IMR-90 (cell line): ENCODE measurements around the gene PCDHB10. TPM values are rescaled to one million over a fixed set of nuclear protein-coding genes. Genes with fewer than 3 reads are reported as not detected.

Source experiments
- ATAC-seq: fragments of 200-7000 bp; cut with Tn5 transposase; 2 replicates; pipeline ENCODE4 v1.9.1; 2020; ENCODE audit warnings: low read depth, mild to moderate bottlenecking, moderate library complexity
- Bru-seq: library from RNA; stranded (reverse); fragments of 400-500 nt; gene quantifications from one replicate; lab custom pipeline; 2021; lab: Mats Ljungman, UMichigan
- BruChase-seq, 2 experiments: library from RNA; stranded (reverse); fragments of 400-500 nt; gene quantifications; one replicate each; lab custom pipeline; 2021; lab: Mats Ljungman, UMichigan
- BruUV-seq: library from RNA; stranded (reverse); fragments of 400-500 nt; replicated peaks from 2 replicates; lab custom pipeline; 2021; lab: Mats Ljungman, UMichigan
- CTCF ChIA-PET: fragments of 300-600 bp; formaldehyde crosslinking; extraction: SDS; loops from one replicate; lab custom pipeline; 2021; ENCODE audit warnings: antibody characterized with exemption; lab: Yijun Ruan, JAX
- POLR2A ChIA-PET: fragments of 300-600 bp; sonication (Branson Sonifier 250); formaldehyde crosslinking; loops from one replicate; lab custom pipeline; 2022; ENCODE audit warnings: antibody characterized with exemption; ENCODE audit not compliant: unreplicated experiment; lab: Charles Lee
- DNase-seq: peaks from one replicate; pipeline ENCODE4 v3.0.0; 2013
- H2AFZ ChIP-seq: replicated peaks from 2 replicates; pipeline ENCODE3; 2013; ENCODE audit warnings: low read length, mild to moderate bottlenecking; ENCODE audit not compliant: poor library complexity
- H2AK5ac ChIP-seq: 2 replicates; pipeline ENCODE4 v1.6.1; 2013; ENCODE audit warnings: low read depth, low read length, inconsistent platforms
- H2AK9ac ChIP-seq: replicated peaks from 2 replicates; pipeline ENCODE3; 2013; ENCODE audit warnings: mild to moderate bottlenecking, low read depth, low read length, moderate library complexity; ENCODE audit not compliant: poor library complexity
- H2BK120ac ChIP-seq: 2 replicates; pipeline ENCODE4 v1.6.1; 2013; ENCODE audit warnings: low read depth, low read length, inconsistent platforms
- H2BK15ac ChIP-seq: 3 replicates; pipeline ENCODE4 v1.6.1; 2013; ENCODE audit warnings: low read depth, low read length, inconsistent platforms
- H2BK20ac ChIP-seq: 2 replicates; pipeline ENCODE4 v1.6.1; 2013; ENCODE audit warnings: low read depth, mild to moderate bottlenecking, inconsistent platforms, low read length, moderate library complexity
- H2BK5ac ChIP-seq: 2 replicates; pipeline ENCODE4 v1.6.1; 2013; ENCODE audit warnings: mild to moderate bottlenecking, low read depth, low read length, inconsistent platforms; ENCODE audit not compliant: poor library complexity, severe bottlenecking
- H3K14ac ChIP-seq: replicated peaks from 2 replicates; pipeline ENCODE4 v1.6.1; 2013; ENCODE audit warnings: low read depth, low read length, inconsistent platforms
- H3K18ac ChIP-seq: 2 replicates; pipeline ENCODE4 v1.6.1; 2013; ENCODE audit warnings: low read depth, low read length, control low read depth
- H3K23ac ChIP-seq: 2 replicates; pipeline ENCODE4 v1.6.1; 2013; ENCODE audit warnings: low read depth, low read length, inconsistent platforms
- H3K27ac ChIP-seq: 2 replicates; pipeline ENCODE4 v1.5.1; 2013; ENCODE audit warnings: mild to moderate bottlenecking, control low read depth, low read length; ENCODE audit not compliant: insufficient read depth
- H3K27me3 ChIP-seq: 2 replicates; pipeline ENCODE4 v1.6.1; 2013; ENCODE audit warnings: low read length; ENCODE audit not compliant: control insufficient read depth, insufficient read depth
- H3K36me3 ChIP-seq: 2 replicates; pipeline ENCODE4 v1.6.1; 2013; ENCODE audit warnings: low read length, mixed read lengths; ENCODE audit not compliant: control insufficient read depth, insufficient read depth
- H3K4ac ChIP-seq: 2 replicates; pipeline ENCODE4 v1.6.1; 2013; ENCODE audit warnings: low read depth, low read length, inconsistent platforms
- H3K4me1 ChIP-seq: 2 replicates; pipeline ENCODE4 v1.6.1; 2013; ENCODE audit warnings: low read length, mixed read lengths; ENCODE audit not compliant: control insufficient read depth, insufficient read depth
- H3K4me2 ChIP-seq: 2 replicates; pipeline ENCODE4 v1.6.1; 2013; ENCODE audit warnings: low read depth, mild to moderate bottlenecking, control low read depth, low read length, moderate library complexity
- H3K4me3 ChIP-seq: 2 replicates; pipeline ENCODE4 v1.5.1; 2013; ENCODE audit warnings: low read depth, mild to moderate bottlenecking, control low read depth, low read length, moderate library complexity; ENCODE audit not compliant: insufficient read depth
- H3K56ac ChIP-seq: 2 replicates; pipeline ENCODE4 v1.6.1; 2013; ENCODE audit warnings: low read length, inconsistent platforms; ENCODE audit not compliant: insufficient read depth; ENCODE audit errors: extremely low read depth
- H3K79me1 ChIP-seq, 2 experiments: 2 replicates each; pipeline ENCODE4 v1.6.1; 2013; ENCODE audit warnings: low read length in 2 of 2, inconsistent platforms in 1 of 2, low read depth in 1 of 2
- H3K9ac ChIP-seq: 2 replicates; pipeline ENCODE4 v1.6.1; 2013; ENCODE audit warnings: low read depth, low read length, control low read depth
- H3K9me1 ChIP-seq: 2 replicates; pipeline ENCODE4 v1.6.1; 2013; ENCODE audit warnings: low read length, inconsistent platforms; ENCODE audit not compliant: insufficient read depth
- H3K9me3 ChIP-seq: 2 replicates; pipeline ENCODE4 v1.6.1; 2013; ENCODE audit warnings: low read length; ENCODE audit not compliant: control insufficient read depth, insufficient read depth
- H4K20me1 ChIP-seq: 2 replicates; pipeline ENCODE4 v1.6.1; 2013; ENCODE audit warnings: low read length, inconsistent platforms; ENCODE audit not compliant: insufficient read depth
- H4K5ac ChIP-seq: 2 replicates; pipeline ENCODE4 v1.6.1; 2013; ENCODE audit warnings: mild to moderate bottlenecking, low read depth, low read length, control low read depth
- H4K8ac ChIP-seq, 2 experiments: 2 replicates each; pipeline ENCODE4 v1.6.1; 2013; ENCODE audit warnings: low read depth in 2 of 2, low read length in 2 of 2, control low read depth in 1 of 2, inconsistent platforms in 1 of 2
- H4K91ac ChIP-seq: 2 replicates; pipeline ENCODE4 v1.6.1; 2013; ENCODE audit warnings: low read depth, low read length, inconsistent platforms; ENCODE audit not compliant: insufficient read depth
- ELK1 ChIP-seq: fragments of 150-350 bp; IDR thresholded peaks from 2 replicates; pipeline ENCODE4 v1.6.1; 2016; ENCODE audit warnings: low read depth, mild to moderate bottlenecking, low read length, moderate library complexity, borderline replicate concordance
- FOS ChIP-seq: fragments of 150-350 bp; IDR thresholded peaks from 2 replicates; pipeline ENCODE4 v1.6.1; 2016; ENCODE audit warnings: low read depth, low read length
- MAFK ChIP-seq: IDR thresholded peaks from 2 replicates; pipeline ENCODE4 v1.6.1; 2012; ENCODE audit warnings: low read depth, low read length, improper control_type of control experiment
- POLR2A ChIP-seq: IDR thresholded peaks from 2 replicates; pipeline ENCODE4 v1.6.1; 2012; ENCODE audit warnings: mild to moderate bottlenecking, low read depth, low read length
- RAD21 ChIP-seq: IDR thresholded peaks from 2 replicates; pipeline ENCODE4 v1.6.1; 2012; ENCODE audit warnings: low read length, improper control_type of control experiment
- SMC3 ChIP-seq: fragments of 150-350 bp; IDR thresholded peaks from 2 replicates; pipeline ENCODE4 v1.6.1; 2016; ENCODE audit warnings: low read depth, mild to moderate bottlenecking, antibody characterized with exemption, low read length, moderate library complexity
- WGBS, 2 experiments: methylation state at CpG; one replicate each; pipeline versions ENCODE4 v1.1.5 to v1.1.7; 2013; ENCODE audit warnings: missing lambda C conversion rate in 2 of 2; ENCODE audit not compliant: insufficient read length in 1 of 2; ENCODE audit errors: extremely low coverage in 2 of 2; 5-methylcytosine and 5-hydroxymethylcytosine counted together
- dilution Hi-C: fragments of 300-500 bp; cut with HindIII; formaldehyde crosslinking; loops from one replicate; pipeline ENCODE4 v1.14.3; 2018; ENCODE audit warnings: low sequenced_read_pairs; ENCODE audit not compliant: unreplicated experiment
- in situ Hi-C: fragments of 300-500 bp; cut with MboI; formaldehyde crosslinking; loops from 3 replicates; pipeline ENCODE4 v1.14.3; 2019; ENCODE audit warnings: low sequenced_read_pairs, inconsistent platforms, mixed read lengths
- intact Hi-C: fragments of 100-400 bp; cut with micrococcal nuclease; formaldehyde crosslinking; loops from 2 replicates; pipeline ENCODE4 v1.10.0; 2022
- long read RNA-seq: library from polyadenylated mRNA; unstranded; transcript quantifications from one replicate; pipeline ENCODE4 v2.0.0, GENCODE V29; 2021; ENCODE audit not compliant: unreplicated experiment
- polyA plus RNA-seq, 3 experiments: library from polyadenylated mRNA; depleted of rRNA; stranded (reverse); fragments of >200 nt; gene quantifications; 2 replicates each; pipeline ENCODE4 v1.2.3, GENCODE V29; 2012; ENCODE audit warnings: low replicate concordance in 1 of 3
- total RNA-seq: library from RNA; depleted of rRNA; stranded (reverse); fragments of >200 nt; gene quantifications from 2 replicates; pipeline ENCODE4 v1.2.3, GENCODE V29; 2012; rRNA removed
- TF ChIP-seq, protein P1 (sequence below): conservative IDR thresholded peaks from 2 replicates; pipeline ENCODE4 v1.5.1; 2012; ENCODE audit warnings: mild to moderate bottlenecking, low read depth, low read length, improper control_type of control experiment

The PCDHB10 gene
- under 0.01 and 0.18 TPM in 2 replicates for total RNA-seq
- polyA plus RNA-seq (2012; rRNA removed) = 0.19 and 0.22 TPM in 2 replicates
- 0.37 and 0.40 TPM in 2 replicates for polyA plus RNA-seq (2012; cell fraction: cytosol; rRNA removed)
- polyA plus RNA-seq (2012; cell fraction: nucleus; rRNA removed; ENCODE audit: low replicate concordance) = 0.26 and 0.39 TPM in 2 replicates
- percentile 33 among the genes with signal in this experiment for Bru-seq, nascent RNA
- BruChase-seq, experiment 1, labeled RNA remaining after a 6-hour chase = percentile 59 among the genes with signal in this experiment
- percentile 59 among the genes with signal in this experiment for BruChase-seq, experiment 2, labeled RNA remaining after a 2-hour chase
- long read RNA-seq, transcript PCDHB10-201 (1 exons, 3,290 nt) = major isoform, 5 of 5 reads
- long read RNA-seq, partial matches to known transcripts = 0 of 5 reads
- long read RNA-seq, other reads (novel, unspliced or antisense) = 0 of 5 reads

DNA sequence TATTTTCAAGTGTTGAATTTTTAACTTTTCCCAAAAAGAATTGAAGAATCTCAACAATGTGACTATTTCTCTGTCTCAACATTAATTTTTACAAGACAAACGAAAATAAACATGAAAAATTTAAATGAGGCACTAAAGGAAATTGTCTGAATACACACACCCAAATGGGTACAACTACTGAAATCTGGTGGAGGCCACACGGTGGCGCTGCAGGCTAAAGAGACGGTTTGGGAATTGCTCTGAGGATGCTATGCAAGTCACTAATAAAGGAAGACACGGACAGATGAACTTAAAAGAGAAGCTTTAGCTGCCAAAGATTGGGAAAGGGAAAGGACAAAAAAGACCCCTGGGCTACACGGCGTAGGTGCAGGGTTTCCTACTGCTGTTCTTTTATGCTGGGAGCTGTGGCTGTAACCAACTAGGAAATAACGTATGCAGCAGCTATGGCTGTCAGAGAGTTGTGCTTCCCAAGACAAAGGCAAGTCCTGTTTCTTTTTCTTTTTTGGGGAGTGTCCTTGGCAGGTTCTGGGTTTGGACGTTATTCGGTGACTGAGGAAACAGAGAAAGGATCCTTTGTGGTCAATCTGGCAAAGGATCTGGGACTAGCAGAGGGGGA lies at the start of gene PCDHB10:
TSS of gene PCDHB10 (plus strand) at position 244 of the 616 bp plus-strand sequence. CDS start at position 444, 200 bp downstream.
- Histone ChIP-seq H3K4ac (no peak within 1 kb of the TSS), H3K9me1 (no peaks in the 10 kb centered on the region), H3K4me2 (peak within 1 kb of the TSS; percentile 88), H2BK120ac (no peak within 1 kb of the TSS), H2BK20ac (no peak within 1 kb of the TSS), H3K9me3 (peaks cover 10% of the 10 kb centered on the region; the same call in 1 of the 2 replicates), H3K18ac (no peak within 1 kb of the TSS), H2BK5ac (no peak within 1 kb of the TSS), H4K91ac (no peak within 1 kb of the TSS), H2BK15ac (no peak within 1 kb of the TSS), H3K4me1 (no peaks in the 10 kb centered on the region), H4K8ac (no peak within 1 kb of the TSS), H4K20me1 (no peaks in the 10 kb centered on the region), H3K14ac (no peak within 1 kb of the TSS), H3K79me1 (no peaks in the 10 kb centered on the region), H2AFZ (no peak within 1 kb of the TSS), H3K4me3 (peak within 1 kb of the TSS; percentile 58), H3K9ac (peak within 1 kb of the TSS; percentile 75), H3K56ac (no peak within 1 kb of the TSS), H3K23ac (no peak within 1 kb of the TSS), H2AK9ac (no peak within 1 kb of the TSS), H3K27me3 (no peaks in the 10 kb centered on the region), H2AK5ac (no peak within 1 kb of the TSS), H4K5ac (no peak within 1 kb of the TSS), H3K36me3 (no peaks in the 10 kb centered on the region), H3K27ac (no peak within 1 kb of the TSS)
- WGBS, 2 experiments = 0% methylated on average over 4 of the region's 10 CpGs; no CpG with 5 or more reads in 1 of the 2 experiments
- in situ Hi-C loops (no loop called here), intact Hi-C loops (no loop called here), dilution Hi-C loops (no loop called here)
- no peak for TF ChIP-seq ELK1
- no peak for TF ChIP-seq MAFK
- TF ChIP-seq, protein P1, sequence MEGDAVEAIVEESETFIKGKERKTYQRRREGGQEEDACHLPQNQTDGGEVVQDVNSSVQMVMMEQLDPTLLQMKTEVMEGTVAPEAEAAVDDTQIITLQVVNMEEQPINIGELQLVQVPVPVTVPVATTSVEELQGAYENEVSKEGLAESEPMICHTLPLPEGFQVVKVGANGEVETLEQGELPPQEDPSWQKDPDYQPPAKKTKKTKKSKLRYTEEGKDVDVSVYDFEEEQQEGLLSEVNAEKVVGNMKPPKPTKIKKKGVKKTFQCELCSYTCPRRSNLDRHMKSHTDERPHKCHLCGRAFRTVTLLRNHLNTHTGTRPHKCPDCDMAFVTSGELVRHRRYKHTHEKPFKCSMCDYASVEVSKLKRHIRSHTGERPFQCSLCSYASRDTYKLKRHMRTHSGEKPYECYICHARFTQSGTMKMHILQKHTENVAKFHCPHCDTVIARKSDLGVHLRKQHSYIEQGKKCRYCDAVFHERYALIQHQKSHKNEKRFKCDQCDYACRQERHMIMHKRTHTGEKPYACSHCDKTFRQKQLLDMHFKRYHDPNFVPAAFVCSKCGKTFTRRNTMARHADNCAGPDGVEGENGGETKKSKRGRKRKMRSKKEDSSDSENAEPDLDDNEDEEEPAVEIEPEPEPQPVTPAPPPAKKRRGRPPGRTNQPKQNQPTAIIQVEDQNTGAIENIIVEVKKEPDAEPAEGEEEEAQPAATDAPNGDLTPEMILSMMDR = peak; percentile 35
- TF ChIP-seq POLR2A = no peak
- peak; percentile 22; the same call in 1 of the 2 replicates for TF ChIP-seq RAD21
- no peak for TF ChIP-seq FOS
- no peak for TF ChIP-seq SMC3
- BruUV-seq = no TSS peak
- ChIA-PET CTCF (interaction anchor here (0.7 kb wide), 1 partner anchor 371 kb away, joined by 3 read pairs; no protein-coding TSS in a partner anchor), POLR2A (no interaction called here)
- ATAC-seq = peak; percentile 59; the same call in 1 of the 2 replicates
- DNase-seq = peak; percentile 5
